HG03565 (cell line): ENCODE results near the gene LMNTD2.

ENCODE experiments used
- ATAC-seq: cut with Tn5 transposase; IDR thresholded peaks from one replicate; pipeline ENCODE4 v1.9.1; 2021; ENCODE audit warnings: mild to moderate bottlenecking, moderate library complexity; ENCODE audit not compliant: unreplicated experiment

LMNTD2 gene, protein sequence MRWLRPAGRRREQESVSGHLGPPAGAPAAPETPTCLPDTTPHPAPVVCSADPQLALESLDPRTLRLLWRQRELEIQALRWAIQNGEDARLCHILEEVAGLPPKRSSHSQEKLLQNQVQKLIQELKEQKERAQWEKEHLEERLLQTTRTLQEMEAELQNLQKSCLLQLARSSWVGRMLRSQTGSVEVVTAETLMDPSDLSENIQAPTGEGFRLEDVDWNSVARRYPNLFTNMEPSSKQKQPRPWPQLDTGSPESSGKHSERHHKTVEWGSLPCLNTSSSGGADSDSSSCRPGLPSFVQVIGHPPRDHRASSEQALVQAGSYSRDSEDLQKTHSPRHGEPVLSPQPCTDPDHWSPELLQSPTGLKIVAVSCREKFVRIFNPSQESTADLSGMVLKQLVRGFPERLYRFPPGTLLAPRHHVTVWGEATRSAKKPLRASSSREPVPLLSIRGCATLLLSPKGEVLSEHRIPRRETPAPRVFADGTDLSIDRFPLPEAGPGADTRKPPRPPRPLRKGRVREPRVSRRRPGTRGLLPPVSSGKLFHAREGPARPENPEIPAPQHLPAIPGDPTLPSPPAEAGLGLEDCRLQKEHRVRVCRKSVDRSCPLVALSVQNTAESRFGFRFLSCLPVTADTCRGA

DNA sequence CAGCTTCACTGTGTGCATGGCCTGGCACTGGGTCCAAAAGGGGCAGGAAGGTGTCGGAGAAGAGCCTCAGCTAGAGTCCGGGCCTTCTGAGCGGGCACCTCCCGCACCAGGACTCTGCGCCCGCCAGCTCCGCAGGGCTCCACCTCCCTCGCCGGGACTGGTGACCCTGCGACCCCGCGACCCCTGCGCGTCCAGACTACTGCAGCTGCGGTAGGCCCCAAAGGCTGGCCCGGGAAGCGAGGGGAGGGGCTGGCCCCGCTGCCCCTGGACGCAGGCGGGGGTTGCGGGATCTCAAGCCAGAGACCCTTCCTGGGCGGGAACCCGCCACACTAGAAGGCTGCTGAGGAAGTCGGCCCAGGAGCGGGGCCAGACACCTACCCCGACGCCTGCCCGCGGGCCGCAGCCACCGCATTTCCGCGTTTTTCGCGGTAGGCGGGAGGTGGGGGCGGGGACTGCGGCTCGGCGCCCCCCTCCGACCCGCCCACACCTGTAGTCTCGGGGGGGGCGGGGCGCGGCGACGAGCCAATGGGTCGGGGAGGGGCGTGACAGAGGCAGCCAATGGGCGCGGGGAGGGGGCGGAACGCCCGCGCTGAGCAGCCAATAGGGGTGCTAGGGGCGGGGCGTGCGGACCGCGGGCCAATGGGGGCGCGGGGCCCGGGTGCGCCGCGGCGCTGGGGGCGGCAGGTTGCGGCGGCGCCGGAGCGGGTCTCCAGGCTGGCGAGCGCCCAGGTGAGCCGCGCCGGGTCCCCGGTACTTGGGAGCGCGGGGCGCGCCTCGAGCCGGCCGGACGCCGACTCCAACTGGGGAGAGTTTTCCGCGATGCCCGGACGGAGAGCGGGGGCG lies at the start of gene LMNTD2, which contains the start of gene RASSF7:
LMNTD2 (minus strand) TSS at position 434 of the 843 bp plus-strand sequence; CDS start at position 412, 22 bp downstream.
RASSF7 (plus strand) TSS at position 666 of the 843 bp plus-strand sequence. CDS start 799 bp downstream, outside the sequence.
- peak; percentile 61 for ATAC-seq

DNA sequence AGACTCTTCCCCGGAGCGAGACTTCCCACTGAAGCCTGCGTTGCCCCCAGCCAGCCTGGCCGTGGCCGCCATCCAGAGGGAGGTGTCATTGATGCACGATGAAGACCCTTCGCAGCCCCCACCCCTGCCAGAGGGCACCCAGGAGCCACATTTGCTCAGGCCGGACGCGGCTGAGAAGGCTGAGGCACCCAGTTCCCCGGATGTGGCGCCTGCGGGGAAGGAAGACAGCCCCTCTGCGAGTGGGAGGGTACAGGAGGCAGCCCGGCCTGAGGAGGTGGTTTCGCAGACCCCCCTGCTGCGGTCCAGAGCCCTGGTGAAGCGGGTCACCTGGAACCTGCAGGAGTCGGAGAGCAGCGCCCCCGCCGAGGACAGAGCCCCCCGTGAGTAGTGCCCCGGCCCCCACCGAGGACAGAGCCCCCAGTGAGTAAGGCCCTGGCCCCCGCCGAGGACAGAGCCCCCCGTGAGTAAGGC lies 48.8 kb upstream of the LMNTD2 start:
- ATAC-seq: no peak

DNA sequence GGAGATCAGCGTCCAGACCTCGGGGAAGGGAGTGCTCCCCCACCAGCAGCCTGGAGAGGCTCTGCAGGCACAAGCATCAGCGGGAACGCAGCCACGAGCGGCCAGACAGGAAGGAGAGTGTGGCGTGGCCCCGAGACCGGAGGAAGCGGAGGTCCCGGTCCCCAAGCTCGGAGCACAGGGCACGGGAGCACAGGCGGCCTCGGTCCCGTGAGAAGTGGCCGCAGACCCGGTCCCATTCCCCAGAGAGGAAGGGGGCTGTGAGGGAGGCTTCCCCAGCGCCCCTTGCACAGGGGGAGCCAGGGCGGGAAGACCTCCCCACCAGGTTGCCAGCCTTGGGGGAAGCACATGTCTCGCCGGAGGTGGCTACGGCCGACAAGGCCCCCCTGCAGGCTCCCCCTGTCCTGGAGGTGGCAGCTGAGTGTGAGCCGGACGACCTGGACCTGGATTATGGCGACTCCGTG lies 48.3 kb upstream of the LMNTD2 start:
- no peak for ATAC-seq

DNA sequence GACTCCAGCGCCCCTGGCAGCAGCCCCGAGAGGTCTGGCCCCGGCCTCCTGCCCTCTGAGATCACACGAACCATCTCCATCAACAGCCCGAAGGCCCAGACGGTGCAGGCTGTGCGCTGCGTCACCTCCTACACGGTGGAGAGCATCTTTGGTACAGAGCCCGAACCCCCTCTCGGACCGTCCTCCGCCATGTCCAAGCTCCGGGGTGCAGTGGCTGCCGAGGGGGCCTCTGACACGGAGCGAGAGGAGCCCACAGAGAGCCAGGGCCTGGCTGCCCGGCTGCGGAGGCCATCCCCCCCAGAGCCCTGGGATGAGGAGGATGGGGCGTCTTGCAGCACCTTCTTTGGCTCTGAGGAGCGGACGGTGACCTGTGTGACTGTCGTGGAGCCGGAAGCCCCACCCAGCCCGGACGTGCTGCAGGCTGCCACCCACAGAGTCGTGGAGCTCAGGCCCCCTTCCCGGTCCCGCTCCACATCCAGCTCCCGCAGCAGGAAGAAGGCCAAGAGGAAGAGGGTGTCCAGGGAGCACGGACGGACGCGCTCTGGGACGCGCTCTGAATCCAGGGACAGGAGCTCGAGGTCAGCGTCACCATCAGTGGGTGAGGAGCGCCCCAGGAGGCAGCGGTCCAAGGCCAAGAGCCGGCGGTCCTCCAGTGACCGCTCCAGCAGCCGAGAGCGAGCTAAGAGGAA lies 47.6 kb upstream of the LMNTD2 start:
- ATAC-seq: no peak

DNA sequence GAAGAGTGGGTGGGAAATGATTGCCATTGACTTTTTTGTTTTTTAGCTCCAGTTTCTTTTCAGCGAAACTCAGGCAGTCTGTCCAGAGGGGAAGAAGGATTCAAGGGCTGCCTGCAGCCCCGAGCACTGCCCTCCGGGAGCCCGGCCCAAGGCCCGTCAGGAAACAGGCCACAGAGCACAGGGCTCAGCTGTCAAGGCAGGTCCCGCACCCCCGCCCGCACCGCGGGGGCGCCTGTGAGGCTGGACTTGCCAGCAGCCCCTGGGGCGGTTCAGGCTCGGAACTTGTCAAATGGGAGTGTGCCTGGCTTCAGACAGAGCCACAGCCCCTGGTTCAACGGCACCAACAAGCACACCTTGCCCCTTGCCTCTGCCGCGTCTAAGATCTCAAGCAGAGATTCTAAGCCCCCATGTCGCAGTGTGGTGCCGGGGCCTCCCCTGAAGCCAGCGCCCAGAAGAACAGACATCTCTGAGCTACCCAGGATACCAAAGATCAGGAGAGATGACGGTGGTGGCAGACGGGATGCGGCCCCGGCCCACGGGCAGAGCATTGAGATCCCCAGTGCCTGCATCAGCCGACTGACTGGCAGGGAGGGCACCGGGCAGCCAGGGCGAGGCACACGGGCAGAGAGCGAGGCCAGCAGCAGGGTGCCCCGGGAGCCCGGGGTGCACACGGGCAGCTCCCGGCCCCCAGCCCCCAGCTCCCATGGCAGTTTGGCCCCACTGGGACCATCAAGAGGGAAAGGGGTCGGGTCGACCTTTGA lies 46.7 kb upstream of the LMNTD2 start:
- ATAC-seq: no peak

DNA sequence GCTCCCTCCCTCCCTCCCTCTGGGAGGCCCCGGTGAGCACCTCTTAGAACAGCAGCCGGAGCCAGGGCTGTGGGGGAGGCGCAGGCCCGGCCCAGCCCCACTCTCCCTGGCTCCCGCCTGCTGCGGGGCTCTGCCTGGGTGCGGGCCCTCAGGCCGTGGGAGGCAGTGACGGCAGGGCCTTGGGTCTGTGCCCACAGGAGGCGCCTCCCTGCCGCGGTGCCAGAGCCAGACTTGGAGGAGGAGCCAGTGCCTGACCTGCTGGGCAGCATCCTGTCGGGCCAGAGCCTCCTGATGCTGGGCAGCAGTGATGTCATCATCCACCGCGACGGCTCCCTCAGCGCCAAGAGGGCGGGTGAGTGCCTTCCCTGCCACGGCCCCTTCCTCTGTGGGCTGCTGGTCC lies 45.7 kb upstream of the LMNTD2 start:
- no peak for ATAC-seq

DNA sequence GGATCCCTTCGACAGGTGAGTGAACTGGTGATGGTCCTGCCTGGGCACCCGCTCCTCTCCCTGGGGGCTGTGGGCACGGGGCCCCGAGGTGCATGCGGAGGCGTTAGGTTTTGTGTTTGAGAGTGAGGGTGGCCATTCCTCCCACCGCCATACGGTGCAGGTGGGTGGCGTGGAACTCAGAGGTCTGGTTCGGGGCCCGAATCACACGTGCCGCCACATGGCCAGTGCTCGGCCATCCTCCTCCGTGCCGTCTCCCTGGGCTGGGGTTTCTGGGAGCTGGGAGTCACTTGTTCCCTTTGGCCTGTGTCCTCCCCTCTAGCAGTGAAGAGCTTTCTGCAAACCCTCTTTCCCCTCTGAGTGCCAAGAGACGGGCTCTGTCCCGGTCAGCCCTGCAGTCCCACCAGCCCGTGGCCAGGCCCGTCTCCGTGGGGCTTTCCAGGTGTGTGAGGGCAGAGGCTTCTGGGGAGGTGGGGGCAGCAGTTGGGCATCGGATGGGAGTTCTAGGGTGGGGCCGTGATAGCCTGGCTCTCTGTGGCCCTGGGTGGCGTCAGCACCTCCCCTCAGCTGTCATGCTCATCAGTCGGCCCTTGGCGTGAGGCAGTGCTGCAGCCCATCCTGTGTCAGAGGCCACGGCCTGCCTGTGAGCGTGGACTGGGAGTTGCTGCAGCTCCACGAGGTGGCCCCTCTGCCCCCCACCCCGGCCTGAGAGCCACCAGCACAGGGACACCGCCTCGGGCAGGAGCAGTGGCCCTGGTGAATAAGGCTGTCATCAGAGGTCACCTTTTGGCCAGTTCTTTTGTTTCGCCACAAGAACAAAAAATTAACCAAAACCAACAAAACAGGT lies 45.0 kb upstream of the LMNTD2 start:
- ATAC-seq: no peak

DNA sequence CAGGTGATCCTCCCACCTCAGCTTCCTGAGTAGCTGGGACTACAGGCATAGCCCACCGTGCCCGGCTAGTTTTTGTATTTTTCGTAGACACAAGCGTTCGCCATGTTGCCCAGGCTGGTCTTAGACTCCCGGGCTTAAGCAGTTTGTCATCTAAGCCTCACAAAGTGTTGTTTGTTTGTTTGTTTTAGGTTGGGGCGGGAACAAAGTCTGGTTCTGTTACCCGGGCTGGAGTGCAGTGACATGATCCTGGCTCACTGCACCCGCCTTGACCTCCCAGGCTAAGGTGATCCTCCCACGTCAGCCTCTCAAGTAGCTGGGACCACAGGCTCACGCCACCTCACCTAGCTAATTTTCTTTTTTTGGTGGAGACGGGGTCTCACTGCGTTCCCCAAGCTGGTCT lies 42.6 kb upstream of the LMNTD2 start:
- ATAC-seq: no peak

DNA sequence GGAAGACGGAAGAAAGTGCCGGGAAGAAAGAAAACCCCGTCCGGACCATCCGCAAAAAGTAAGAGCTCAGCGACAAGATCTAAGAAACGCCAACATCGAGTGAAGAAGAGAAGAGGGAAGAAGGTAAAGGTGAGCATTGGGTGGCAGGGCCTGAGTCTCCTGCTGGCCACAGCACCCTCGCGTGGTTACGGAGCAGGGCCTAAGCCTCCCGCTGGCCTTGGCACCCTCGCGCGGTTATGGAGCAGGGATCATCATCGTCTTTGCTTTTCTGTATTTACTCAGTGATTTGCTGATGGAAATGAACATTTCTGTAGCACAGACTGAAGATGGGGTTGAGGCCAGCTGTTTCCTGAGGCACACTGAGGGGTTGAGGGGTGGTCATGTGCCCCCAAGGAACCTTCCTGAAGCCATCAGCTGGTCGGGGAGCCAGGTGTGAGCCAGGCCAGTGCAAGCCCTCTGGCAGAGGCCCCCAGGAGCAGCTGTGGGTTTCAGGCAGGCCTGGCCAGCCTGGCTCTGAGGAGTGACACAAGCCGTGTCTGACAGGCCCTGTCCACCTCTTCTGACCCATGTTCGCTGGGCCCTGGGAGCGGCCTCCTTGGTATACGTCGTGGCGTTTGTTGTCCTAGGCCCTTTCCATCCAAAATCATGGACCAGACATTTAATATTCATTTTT lies 41.2 kb upstream of the LMNTD2 start:
- ATAC-seq: no peak

DNA sequence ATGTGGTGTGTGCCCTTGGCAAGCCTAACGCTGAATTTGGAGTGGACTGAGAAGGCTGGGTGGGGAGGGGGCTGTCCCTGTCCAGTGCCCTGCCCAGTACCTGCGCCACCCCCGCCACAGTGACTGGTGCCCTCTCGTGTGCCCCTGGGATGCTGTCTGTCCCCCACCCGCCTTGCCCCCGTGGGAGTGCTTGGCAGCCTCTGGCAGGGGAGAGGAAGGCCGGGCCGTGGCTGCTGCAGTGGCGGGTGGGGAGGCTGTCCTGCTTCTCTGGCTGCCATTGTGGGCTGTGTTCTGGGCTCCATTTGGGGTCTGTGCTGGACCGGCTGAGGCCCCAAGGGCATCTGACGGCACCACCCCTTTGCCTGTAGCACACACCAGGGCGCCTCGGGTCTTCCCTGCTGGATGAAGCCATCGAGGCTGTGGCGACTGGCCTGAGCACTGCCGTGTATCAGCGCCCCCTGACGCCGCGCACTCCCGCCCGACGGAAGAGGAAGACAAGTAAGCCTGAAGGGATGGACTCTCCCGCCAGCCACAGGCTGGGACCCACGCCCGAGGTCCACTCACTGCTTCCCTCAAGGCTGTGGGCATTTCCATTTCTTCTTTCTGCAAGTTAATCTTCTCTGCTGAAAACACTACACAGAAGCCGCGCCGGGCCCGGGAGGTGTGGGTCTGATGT lies 37.6 kb upstream of the LMNTD2 start:
- ATAC-seq: no peak

DNA sequence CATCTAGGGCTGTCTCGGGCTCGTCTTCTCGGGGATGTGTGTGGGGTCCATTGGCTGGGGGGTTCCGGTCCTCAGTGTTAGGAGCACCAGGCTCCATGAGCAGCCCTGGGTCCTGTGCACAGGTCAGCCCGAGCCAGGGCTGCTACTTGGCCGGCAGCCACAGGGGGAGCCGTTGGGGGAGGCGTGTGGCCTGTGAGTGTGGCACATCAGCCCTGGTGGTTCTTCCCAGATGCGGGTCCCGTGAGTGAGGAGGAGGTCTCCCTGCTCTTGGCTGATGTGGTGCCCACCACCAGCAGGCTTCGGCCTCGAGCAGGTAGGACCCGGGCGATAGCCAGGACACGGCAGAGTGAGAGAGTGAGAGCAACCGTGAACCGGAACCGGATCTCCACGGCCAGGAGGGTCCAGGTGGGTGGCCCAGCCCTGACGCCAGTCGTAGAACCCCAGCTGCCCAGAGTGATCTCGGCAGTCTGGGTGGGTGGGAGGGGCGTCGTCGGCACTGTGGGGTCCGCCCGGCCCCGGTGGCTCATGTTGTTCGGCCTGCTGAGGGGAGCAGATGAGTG lies 36.7 kb upstream of the LMNTD2 start:
- ATAC-seq: no peak

DNA sequence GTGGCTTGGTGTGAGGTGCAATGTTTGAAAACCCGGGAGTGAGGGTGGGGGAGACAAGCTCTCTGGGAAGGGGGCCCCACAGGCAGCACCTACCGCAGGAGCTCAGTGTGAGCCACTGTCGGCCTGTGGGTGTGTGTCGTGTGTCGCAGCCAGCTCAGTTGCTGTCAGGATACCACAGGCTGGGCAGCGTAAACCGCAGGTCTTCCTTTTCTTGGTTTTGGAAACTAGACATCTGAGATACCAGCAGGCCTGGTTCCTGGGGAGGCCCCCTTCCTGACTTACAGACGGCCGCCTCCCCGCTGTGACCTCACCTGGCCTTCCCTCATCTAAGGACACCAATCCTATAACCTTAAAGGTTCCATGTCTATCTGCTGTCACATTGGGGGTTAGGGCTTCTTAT lies 35.8 kb upstream of the LMNTD2 start:
- no peak for ATAC-seq

DNA sequence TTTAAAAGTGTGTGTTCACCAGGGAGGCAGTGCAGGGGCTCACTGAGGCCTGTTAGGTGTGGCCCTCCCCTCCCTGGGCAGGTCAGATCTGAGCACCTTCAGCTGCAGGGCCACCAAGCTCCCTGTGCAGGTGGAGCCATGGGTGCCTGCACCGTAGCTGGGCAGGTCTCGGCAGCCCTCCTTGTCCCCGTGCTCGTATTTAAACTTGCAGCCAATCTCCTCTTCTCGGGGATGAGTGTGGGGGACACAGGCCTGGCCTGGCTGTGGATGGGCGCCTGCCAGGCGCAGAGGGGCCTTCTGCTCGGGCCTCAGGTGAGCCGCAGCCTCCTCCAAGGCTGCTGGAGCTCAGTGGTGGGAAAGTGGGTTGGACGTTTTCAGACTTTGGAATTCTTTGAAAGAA lies 34.9 kb upstream of the LMNTD2 start:
- no peak for ATAC-seq

DNA sequence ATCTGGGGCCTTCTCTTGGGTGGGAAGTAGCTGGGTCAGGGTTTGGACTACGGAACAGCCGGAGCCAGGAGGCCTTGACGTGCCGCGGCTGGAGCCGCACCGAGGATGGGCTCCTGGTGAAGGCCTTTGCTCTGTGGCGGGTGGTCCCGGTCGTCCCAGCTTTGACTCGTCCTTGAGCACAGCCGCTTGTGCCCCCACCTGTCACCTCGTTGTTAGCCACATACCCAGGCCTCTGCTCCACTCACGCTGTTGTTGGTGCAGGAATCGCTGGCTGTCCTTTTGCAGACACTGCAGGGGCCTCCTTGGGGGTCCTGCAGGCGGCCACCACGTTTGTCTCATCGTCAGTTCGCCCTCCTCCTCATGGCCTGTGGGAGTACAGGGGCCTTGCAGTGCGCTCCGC lies 32.8 kb upstream of the LMNTD2 start:
- ATAC-seq: no peak

DNA sequence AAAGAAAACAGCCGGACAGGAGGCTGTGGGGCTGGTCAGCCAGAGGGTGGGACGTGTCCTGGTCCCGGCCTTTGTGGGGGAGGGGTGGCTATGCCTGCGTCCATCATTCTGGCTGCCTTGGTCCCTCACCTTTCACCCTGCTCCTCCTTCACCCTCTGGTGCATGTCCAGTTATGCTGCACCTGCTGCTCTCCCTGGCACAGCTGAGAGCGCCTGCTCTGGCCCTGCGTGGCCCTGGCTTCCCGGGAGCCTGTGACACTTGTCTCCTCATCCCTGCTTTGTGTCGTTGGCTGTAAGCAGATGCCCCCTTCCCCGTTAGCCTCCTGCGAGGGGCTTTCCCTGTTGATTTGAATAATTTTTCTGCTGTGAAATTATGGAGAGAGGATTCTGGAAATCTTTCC lies 32.4 kb upstream of the LMNTD2 start:
- ATAC-seq: no peak

DNA sequence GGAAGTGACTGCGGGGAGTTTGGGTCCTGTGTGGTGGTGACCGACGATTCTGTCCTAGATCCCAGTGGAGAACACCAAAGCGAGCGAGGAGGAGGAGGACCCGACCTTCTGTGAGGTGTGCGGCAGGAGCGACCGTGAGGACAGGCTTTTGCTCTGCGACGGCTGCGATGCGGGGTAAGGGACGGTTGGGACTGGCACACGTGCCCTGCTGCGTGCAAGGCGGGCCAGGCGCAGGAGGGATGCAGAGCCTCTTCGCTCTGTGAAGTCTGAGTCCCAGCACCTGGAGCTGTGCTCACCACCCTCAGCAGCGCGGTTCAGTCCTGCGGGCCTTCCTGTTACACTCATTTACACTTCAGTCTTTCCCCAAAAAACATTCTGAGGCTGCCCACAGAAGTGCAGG lies 32.0 kb upstream of the LMNTD2 start:
- ATAC-seq: no peak

DNA sequence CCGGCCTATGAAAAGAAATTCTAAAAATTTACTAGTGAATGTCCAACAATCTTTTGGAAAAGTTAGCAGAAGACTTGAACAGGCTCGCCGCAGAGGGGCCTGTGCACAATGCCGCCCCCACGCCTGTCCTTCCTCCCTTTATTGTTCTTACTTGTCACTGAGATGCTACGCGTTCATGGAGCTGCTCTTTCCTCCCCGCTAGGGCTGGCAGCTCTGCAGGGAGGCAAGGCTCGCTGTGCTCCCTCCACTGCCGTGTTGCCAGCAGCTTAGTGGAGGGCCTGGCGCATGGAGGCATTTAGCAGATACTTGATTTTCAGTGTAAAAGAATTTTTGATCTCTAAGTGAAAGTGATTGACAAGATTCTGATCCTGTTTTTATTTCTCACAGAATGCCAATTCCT lies 30.5 kb upstream of the LMNTD2 start:
- no peak for ATAC-seq

DNA sequence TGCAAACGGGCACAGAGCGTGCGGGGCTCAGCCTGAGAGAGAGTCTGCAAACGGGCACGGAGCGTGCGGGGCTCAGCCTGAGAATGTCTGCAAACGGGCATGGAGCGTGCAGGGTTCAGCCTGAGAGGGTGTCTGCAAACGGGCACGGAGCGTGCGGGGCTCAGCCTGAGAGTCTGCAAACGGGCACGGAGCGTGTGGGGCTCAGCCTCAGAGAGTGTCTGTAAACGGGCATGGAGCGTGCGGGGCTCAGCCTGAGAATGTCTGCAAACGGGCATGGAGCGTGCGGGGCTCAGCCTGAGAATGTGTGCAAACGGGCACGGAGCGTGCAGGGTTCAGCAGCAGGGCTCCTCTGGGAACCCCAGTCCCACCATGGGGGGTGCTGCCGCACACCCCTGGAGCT lies 29.3 kb upstream of the LMNTD2 start:
- no peak for ATAC-seq
